HG02938 (cell line): Measurements from ENCODE around the gene TAP2.
"Not testable (repeated sequence)": the region's sequence is repeated elsewhere in the genome, so short reads cannot be mapped to it uniquely, and the experiment has no call there.

ENCODE experiments used
- ATAC-seq: cut with Tn5 transposase; IDR thresholded peaks from one replicate; pipeline ENCODE4 v1.9.1; 2021; ENCODE audit warnings: mild to moderate bottlenecking, moderate library complexity; ENCODE audit not compliant: unreplicated experiment

The TAP2 gene

GRCh38 chr6:32838114-32838958 is at the start of gene TAP2:
TSS of gene TAP2 (minus strand) at chr6:32838739. CDS start at chr6:32838233, 506 bp downstream.
- ATAC-seq = peak; percentile 71

- ATAC-seq = no peak
Measured at GRCh38 chr6:32887616-32888015, 49.1 kb upstream of the TAP2 start.

- no peak for ATAC-seq
Measured at GRCh38 chr6:32886681-32887383, 48.3 kb upstream of the TAP2 start.

- ATAC-seq = no peak
Measured at GRCh38 chr6:32885698-32886286, 47.3 kb upstream of the TAP2 start.

GRCh38 chr6:32883789-32884188 is 45.2 kb upstream of the TAP2 start:
- ATAC-seq = no peak

- ATAC-seq = no peak
Measured at GRCh38 chr6:32882879-32883250, 44.3 kb upstream of the TAP2 start.

- ATAC-seq = not testable (repeated sequence)
Measured at GRCh38 chr6:32880962-32881361, 42.4 kb upstream of the TAP2 start.

- no peak for ATAC-seq
Measured at GRCh38 chr6:32879691-32880090, 41.2 kb upstream of the TAP2 start.

- ATAC-seq = no peak
Measured at GRCh38 chr6:32876603-32877002, 38.1 kb upstream of the TAP2 start.

GRCh38 chr6:32873947-32874346 is 35.4 kb upstream of the TAP2 start:
- ATAC-seq = not testable (repeated sequence)

GRCh38 chr6:32868257-32868788 is 29.8 kb upstream of the TAP2 start:
- ATAC-seq = no peak

GRCh38 chr6:32867554-32868256 is 29.2 kb upstream of the TAP2 start:
- ATAC-seq = no peak

GRCh38 chr6:32867022-32867477 is 28.5 kb upstream of the TAP2 start:
- no peak for ATAC-seq

GRCh38 chr6:32865724-32866443 is 27.3 kb upstream of the TAP2 start:
- no peak for ATAC-seq

GRCh38 chr6:32862725-32863124 is 24.2 kb upstream of the TAP2 start:
- no peak for ATAC-seq

GRCh38 chr6:32860674-32861073 is 22.1 kb upstream of the TAP2 start:
- ATAC-seq = no peak

GRCh38 chr6:32858194-32858593 is 19.7 kb upstream of the TAP2 start:
- ATAC-seq = no peak

- ATAC-seq = no peak
Measured at GRCh38 chr6:32857156-32857891, 18.8 kb upstream of the TAP2 start.

GRCh38 chr6:32855467-32856174 is 17.1 kb upstream of the TAP2 start:
- no peak for ATAC-seq
